ENCODE measurements around the gene SMIM7.

The SMIM7 gene

DNA sequence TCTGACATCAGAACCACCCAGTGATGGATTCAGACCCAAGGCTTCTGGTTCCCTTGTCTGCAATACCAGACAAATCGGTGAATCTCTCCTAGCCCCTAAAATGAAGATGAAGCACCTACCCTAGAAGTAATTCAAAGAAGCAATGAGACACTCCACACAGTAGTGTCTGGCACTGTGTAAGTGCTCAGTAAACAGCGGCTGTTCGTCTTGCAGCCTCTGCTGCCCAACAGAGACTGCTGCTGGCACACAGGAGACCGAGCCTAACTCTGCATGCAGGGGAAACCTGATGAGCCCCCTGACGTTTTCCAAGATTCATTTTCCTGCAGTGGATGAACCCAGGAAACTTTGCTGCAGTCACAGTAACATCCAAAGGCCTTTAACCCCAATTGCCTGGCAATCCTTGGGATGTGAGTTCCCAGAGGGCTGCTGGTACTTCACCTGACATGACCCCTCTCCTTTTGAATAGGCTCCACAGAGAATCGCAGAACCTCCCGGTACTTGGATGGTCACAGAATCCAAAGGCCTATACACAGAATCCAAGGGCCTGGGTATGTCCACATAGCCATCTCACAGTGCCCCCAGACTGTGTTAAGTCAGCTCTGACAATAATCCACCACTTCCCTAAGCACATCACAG lies 38.7 kb downstream of the SMIM7 start:
- DNase-seq (ENCODE audit: low spot score) = no peak

DNA sequence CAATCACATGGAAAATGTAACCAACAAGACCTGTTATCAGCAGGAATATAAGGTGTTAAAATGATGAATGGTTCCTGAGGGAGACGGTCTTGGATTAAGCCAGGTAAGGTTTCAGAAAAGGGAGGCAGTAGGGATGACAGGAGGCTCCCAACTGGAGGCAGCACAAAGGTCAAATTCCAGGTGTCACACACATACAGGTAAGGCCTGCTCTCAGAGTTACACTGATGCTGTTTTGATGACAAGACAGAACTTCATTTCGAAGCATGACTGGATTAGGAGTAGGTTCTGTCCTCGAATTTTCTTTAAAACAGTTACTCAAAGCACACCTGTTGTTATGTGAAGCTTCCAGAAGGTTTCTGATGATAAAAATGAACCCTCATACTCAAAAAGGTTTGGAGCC lies 39.4 kb downstream of the SMIM7 start:
- no peak for DNase-seq (ENCODE audit: low spot score)

DNA sequence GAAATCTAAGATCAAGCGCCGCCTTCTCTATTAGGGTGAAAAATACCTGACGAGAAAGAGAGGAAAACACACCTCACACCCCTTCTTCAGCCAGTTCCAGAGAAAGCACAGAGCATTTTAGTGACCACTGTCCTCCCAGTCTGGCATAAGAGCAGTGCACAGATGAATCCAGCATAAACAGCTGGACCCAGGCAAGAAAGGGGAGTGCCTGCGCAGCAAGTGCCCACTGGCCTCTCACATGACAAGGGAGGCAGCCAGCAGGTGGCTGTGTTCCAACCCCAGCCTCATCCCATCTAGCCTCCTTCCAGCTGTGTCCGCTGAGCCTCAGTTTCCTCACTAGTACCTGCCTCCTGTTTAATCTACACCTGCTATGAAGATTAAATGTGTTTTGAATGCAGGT lies 39.9 kb downstream of the SMIM7 start:
- DNase-seq (ENCODE audit: low spot score) = no peak

DNA sequence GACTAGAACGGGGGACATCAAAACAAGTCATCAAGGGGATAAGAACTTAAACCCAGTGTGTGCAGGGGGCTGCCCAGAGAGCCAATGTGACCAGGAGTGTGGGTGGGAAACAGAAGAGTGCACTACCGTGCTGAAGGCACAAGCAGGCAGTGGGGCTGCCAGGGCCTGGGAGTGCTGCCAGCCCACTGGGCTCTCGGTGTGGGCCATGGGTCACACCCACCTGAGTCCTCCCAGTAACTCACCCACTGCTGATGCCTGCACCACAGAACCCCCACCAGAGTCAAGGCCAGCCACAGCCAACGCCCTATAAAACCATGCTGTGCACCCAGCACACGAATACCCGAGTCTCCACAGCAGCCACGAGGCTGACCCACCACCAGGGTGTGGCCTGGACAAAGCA lies 40.5 kb downstream of the SMIM7 start:
- no peak for DNase-seq (ENCODE audit: low spot score)

DNA sequence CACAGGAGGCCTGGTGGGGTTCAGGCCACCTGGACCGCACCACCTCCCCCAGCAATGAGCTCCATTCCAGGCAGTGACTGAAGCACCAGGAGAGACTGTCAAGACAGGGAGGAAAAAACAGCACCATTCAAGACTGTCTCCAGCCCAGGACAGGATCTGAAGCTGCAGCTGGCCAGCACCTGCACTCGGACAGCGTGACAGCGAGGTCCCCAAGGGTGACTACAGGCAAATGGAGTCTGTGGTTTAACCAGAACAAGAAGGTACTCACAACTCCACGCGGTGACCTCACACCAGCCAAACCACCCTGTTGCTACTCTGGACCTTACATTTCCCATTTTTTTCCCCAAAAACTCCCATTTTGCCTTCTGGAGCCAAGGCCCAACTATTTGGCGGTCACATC lies 41.7 kb downstream of the SMIM7 start:
- no peak for DNase-seq (ENCODE audit: low spot score)

DNA sequence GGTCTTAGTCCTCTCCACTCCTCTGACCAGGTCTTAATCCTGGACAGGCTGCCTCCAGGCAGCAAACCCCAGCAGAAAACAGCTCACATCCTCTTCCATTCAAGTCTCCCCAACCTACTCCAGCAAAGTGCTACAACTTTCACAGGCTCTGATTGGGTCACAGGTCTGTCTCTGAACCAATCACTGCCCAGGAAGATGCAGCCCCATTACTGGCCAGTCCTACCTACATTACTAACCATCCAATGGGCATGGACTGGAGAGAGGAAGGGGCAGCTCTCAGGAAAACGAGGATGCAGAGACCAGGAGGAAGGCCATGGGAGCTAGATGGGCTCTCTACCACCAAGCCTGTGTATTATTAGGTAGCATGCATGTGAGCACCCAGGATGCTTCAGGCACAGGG lies 44.1 kb downstream of the SMIM7 start:
- no peak for DNase-seq (ENCODE audit: low spot score)

DNA sequence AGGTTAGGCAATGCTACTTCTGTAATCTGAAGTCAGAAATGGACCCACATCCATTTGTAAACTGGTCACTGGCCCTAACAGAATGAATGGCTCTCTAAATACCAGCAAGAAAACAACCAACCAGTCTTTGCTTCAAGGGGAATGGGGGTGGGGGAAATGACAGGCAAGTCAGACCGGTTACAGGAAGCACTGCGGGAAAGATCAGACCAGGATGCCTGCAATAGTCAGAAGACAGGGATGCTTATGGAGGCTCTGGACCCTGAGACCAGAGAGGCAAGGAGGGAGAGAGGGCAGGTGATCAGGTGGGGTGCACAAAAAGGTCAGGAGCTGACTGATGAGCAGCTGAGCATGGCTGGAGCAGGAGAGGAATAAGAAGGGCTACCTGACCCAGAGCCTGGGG lies 45.0 kb downstream of the SMIM7 start:
- DNase-seq (ENCODE audit: low spot score) = no peak

DNA sequence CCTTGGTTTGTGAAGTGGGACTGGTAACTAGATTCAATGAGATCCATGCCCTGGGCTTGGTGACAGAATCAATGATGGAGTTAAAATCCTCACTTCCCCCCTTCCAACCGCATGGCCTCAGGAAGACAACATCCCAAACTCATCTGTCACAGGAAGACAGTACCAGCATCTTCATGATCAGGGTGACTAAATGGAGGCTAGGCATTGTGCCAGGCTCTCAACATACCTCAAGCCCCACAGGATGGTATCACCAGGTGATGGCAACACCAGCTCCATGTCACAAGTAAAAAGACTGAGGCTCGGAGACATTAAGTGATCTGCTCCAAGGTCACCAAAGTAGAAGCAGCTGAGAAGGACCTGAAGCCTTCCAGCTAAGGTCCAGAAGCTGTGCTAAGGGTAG lies 46.1 kb downstream of the SMIM7 start:
- DNase-seq (ENCODE audit: low spot score) = no peak

DNA sequence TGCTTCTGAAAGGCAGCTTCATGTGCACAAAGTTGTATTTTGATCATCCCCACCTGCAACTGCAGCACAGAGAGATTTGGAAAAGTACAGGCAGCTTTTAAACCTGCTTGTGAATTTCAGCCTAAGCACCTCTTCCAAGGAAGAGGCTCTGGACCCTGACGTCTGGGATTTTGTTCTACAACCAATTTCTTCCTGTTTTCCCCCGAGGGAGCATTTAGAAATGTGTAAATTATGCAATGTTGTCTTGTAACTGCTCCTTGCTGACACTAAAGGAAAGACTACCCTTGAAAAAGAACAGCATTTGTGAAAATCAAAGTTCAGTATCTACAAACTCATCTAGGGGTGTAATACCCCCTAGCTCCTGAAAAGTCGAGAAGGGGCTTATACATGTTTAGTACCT lies 47.3 kb downstream of the SMIM7 start:
- DNase-seq (ENCODE audit: low spot score) = no peak

DNA sequence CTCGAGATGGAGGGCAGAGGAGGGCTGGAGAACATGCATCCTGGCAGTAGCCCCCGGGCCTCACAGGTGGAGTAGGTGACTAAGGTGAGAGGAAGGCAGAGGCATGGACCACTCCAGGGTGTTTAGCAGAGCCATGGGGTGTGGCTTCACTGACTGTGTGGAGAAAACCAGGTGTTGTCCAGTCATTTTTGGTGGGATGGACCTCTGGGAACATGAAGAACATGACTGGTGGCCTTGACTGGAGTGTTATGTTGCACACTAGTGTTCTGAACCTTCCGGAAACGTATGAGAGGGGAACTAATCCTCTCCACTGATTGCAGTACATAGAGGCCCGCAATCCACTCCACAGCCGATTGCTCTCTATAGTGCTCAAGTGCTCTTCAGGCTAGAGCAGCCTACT lies 48.8 kb downstream of the SMIM7 start:
- no peak for DNase-seq (ENCODE audit: low spot score)

DNA sequence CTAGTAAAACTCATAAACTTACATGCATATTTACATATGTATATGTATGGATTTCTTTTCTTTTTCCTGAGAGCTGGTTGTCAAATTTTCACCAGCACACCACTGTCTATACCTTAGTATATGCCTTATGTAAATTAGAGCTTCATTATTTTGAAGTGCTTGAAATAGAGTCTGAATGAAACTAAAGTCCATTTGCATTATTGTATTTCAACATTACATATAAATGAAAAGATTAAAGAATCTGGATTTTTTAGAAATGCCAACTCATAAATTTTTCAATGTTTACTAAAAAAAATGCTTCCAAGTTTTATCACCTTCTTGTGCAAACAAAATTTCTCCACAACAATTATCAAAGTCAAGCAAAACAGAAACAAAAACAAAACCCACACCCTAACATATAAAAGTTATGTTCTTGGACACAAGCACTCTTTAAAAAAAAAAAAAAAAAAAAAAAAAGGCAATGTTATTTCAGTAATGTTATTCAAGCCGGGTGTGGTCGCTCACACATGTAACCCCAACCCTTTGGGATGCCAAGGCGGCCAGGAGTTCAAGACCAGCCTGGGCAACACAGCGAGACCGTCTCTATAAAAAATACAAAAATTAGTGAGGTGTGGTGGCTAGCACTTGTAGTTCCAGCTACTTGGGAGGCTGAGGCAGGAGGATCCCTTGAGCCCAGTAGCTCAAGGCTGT lies 50.3 kb downstream of the SMIM7 start:
- DNase-seq (ENCODE audit: low spot score) = no peak

DNA sequence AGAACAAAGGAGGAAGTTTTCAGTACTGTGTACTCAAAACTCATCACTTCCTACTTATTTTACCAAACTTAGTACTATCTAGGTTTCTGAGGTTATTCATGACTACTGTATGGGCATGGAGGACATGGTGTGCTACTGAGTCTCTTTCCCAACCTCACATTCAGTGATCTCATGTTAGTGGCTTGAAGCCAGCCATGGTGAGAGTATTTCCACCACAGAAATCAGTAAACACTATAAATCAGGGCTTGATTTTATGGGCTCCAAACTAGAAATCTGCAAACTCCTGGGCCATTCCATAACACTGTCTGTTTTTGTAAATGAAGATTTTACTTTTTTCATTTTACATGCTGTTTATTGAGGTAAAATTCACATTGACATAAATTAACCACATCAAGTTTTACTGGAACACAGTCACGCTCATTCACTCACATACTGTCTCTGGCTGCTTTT lies 51.6 kb downstream of the SMIM7 start:
- DNase-seq (ENCODE audit: low spot score) = no peak

DNA sequence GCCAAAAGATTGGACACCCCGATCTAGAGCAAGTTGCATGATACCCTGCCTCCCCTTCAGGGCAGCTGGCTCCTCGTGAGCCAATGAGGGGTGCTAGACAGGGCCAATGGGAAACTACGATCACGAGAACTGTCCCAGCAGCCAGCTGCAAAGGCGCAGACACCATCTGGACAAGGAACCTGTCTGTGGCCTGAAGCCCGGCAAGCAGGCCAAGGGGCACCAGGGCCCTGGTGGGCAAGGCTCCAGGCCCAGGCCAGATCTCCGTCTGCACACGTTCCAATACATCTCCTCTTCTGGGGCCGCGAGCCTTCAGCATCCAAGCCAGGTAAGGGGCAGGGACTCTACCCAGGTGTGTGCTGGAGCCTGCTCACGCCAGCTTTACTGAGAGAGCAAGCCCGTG lies 52.1 kb downstream of the SMIM7 start:
- DNase-seq (ENCODE audit: low spot score) = no peak

DNA sequence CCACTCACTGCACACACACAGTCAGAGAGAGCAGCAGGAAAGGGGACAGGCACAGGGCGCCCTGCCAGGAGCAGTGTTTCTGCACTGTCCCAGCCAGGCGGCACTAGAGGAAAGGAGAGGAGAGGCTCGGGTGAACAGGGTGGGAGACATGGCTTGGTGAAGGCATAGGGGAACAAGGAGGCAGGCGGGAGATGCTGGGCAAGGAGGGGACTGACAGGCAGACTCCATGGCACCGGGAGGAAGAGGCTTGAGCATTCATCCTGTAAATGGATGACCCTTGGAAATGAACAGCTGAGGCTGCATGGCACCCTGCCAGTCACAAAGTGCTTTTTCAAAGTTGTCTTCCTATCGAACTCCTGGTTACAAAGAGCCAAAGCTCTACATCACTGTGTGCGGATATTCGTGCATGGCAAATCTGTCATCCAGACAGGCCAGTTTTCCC lies 54.4 kb downstream of the SMIM7 start:
- DNase-seq (ENCODE audit: low spot score) = no peak

DNA sequence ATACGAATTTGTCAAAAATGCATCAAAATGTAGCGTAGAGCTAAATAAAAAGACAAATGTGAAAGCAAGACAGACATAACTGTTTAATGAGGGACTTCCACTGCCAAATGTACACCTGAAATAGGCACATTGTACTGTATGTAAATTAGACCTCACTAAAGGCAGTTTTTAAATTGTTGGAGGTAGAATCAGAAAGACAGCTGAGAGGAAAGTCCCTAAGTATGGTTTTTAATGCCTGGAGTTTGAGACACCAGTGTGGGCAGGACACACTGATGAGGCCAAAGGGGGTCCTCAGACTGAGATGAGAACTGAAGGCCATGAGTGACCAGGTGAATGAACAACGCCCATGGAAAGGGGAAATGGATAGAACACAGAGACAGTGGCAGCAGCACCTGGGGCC lies 54.8 kb downstream of the SMIM7 start:
- no peak for DNase-seq (ENCODE audit: low spot score)

DNA sequence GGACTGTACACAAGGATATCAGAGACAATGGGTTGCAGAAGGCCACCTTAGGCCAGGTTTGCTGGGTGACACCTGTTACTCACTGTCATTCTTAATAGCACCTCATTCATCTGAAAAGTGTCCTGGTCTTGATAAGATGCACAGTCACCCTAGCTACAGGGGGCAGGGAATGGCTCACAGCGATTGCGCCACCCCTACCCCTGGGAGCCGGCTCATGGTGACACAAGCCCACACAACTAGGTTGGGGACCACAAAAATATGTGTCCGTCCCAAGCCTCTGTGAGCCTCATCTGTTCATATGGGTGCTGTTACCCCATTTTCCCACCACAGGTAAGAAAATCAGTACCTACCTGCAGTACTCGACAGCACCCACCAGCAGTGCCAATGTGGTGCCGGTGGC lies 55.3 kb downstream of the SMIM7 start:
- no peak for DNase-seq (ENCODE audit: low spot score)

DNA sequence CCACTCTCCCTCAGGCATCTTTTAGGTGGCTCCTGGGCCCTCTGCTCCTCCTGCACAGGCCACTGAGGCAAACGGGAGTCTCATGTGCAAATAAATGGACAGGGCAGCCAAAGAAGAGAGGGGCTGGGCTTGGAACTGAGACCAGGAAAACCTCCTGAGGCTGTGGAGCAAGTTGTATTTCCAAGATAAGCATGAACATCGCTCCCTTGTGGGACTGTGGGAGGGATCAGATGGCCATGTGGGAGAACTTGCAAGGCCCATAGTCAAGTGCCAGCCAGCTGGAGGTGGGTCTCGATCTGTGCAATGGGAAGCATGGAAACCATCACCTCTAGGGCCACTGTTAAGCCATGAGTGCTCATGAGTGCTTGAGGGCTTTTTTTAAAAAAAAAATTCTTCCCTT lies 56.9 kb downstream of the SMIM7 start:
- DNase-seq (ENCODE audit: low spot score) = no peak

DNA sequence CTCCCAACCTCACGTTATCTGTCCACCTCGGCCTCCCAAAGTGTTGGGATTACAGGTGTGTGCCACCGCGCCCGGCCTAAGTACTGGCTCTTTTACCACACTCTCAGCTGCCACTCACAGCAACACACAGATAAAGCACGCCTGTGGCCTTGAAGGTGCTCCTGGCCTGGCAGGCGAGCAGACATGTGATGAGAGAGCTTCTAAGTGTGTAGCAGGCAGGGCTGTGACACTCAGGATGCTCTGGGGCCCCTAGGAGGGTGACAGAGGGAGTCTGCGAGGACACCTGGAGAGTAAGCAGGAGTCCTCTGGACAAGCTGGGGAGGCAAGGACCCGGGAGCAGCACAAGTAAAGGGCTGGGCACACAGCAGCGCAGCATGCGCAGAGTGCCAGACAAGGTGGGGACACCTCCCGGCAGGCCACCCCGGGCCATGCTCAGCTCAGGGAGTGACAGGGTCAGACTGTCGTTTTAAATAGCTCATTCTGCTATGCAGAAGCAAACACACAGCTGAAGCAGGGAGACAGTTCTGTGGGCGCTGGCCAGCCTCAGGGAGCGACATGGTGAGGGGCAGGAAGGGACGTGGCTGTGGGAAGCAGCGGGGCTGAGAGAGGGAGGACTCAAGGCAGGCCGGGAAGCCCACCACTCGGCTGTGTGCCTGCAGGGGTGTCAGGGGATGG lies 58.4 kb downstream of the SMIM7 start:
- no peak for DNase-seq (ENCODE audit: low spot score)

DNA sequence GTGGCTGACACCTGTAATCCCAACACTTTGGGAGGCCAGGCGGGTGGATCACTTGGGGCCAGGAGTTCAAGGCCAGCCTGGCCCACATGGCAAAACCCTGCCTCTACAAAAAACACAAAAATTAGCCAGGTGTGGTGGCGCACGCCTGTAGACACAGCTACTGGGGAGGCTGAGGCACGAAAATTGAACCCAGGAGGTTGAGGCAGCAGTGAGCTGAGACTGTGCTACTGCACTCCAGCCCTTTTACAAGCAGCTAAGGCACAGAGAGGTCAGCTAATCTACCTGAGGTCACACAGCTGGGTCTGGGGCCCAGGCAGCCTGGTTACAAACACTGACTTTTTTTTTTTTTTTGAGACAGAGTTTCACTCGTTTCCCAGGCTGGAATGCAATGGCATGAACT lies 59.1 kb downstream of the SMIM7 start:
- no peak for DNase-seq (ENCODE audit: low spot score)

DNA sequence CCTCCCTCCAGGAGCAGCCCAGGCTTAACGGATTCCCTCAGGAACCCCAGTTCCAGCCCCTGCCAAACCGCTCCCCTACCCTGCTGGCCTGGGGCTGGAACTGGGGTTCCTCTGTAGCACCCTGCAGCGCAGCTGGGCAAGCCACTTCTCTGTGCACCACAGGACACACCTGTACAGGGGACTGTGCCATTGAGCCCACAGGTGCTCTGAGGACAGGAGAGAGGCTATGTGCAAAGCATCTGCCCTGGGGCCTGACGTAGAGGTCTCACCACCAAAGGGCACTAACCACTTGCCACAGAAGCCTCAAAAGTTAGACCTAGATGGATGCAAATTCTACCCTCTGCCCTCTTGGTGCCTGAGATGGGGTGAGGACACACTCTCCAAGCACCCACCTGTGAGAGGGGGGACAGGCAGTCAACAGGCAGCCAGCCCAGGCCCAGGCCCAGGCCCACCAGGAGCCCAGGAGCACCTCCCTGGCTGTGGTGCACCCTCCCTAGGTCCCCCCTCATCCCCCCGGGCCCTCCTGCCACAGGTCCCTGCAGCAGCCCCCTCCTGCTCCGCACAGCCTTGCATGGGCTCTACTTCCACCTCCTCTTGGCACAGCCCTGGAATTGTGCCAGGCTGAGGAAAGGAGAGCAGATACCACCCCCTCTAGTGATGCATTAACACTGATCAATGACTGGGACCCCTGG lies 60.1 kb downstream of the SMIM7 start:
- DNase-seq (ENCODE audit: low spot score) = no peak

DNA sequence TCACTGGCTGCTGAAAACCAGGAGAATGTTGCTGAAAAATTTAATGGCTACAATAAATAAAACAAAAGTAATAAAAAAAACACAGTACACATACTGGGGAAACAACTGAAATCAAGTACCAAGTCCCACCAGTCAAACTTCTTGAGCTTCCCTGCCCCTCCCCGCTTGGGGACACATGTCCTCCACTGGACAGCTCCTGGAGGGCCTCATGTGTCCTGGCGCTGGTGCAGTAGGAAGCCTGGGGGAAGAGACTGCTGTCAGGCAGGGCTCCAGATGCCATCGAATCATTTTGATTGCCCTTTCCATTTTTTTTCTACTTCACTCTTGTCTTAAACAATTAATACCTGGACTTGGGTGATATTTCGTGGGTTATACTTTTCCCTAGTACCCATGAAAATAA lies 61.1 kb downstream of the SMIM7 start:
- no peak for DNase-seq (ENCODE audit: low spot score)

DNA sequence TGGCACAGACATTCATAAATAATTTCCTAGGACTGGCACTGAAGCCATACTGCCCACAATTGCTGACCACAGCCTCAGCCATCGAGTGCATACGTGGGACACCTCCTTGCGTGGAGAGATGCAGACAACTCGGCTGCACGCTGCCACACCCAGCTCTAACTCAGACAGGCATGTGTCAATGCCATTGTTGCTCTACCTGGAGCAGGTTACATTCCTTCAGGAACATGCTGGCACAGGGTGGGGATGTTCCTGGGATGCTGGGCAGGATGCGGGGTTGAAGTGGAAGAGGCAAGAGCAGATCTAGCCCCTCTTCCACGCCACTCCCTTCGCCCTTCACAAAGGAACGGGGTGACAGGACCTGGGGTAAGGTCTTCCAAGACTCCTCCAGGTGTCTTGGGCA lies 63.5 kb downstream of the SMIM7 start:
- no peak for DNase-seq (ENCODE audit: low spot score)

Measured in HuH-7.5 (cell line).